ENCODE measurements around the gene KIF12. TPM values are rescaled to one million over a fixed set of nuclear protein-coding genes. Genes with fewer than 3 reads are reported as not detected.

The KIF12 gene
- total and polyA plus RNA-seq, 2 of the 13 experiments (the other 11 are each of a cell fraction or from before 2014, with no cell fraction given), result 1.8 to 12.5 TPM

DNA sequence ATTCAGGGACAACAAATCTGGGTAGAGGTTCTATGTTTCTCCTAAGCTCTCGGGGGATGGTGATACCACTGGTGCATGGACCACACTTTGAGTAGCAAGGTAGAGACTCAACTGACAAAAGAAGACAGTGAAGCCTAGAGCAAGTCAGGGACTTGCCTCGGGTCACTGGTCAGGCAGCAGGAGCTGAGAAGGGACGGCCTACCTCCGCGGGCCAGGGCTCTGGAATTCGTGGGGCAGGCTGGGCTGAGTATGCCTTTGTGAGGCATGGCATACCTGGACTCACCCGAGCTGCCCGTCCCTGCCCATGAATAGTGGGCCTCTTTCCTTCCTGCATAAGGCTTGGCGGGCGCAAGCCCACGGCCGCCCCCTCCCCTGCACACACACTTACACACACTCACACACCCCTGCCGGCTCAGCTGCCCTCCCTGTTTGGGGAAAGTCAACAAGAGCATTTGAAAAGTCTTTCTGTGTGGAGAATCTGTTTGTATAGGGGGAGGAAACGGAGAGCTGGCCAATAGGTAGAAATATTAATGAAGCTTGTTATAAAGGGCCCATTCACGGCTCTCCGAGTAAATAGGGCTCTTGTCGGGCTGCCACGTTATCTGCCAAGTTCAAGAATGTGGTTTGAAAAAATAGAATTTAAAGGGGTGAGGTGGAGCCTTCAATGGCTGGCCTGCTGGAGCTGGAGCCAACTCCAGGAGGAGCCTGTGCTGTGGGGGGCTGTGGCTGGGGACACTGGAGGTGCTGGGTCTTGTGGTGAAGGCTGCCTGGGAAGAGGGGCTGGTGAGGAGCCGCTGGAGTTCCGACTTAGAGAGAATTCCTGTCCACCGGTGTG lies 19.1 kb upstream of the KIF12 start (continued):
- TF ChIP-seq, protein P1, sequence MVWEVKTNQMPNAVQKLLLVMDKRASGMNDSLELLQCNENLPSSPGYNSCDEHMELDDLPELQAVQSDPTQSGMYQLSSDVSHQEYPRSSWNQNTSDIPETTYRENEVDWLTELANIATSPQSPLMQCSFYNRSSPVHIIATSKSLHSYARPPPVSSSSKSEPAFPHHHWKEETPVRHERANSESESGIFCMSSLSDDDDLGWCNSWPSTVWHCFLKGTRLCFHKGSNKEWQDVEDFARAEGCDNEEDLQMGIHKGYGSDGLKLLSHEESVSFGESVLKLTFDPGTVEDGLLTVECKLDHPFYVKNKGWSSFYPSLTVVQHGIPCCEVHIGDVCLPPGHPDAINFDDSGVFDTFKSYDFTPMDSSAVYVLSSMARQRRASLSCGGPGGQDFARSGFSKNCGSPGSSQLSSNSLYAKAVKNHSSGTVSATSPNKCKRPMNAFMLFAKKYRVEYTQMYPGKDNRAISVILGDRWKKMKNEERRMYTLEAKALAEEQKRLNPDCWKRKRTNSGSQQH (CRISPR knock-in tag; IDR thresholded peaks at IDR 0.05; ENCODE audit: low read depth), result peak; percentile 19; the same call in 1 of the 2 replicates
- peak; percentile 32; the same call in 1 of the 2 replicates for TF ChIP-seq ZNF724P (CRISPR knock-in tag; IDR thresholded peaks at IDR 0.05; ENCODE audit: borderline replicate concordance)
- TF ChIP-seq TBX3 (IDR thresholded peaks at IDR 0.05; ENCODE audit: borderline replicate concordance), result peak; percentile 85
- no peak for TF ChIP-seq ZBTB38 (CRISPR knock-in tag; IDR thresholded peaks at IDR 0.05)
- TF ChIP-seq ZBTB3 (CRISPR knock-in tag; IDR thresholded peaks at IDR 0.05; ENCODE audit: borderline replicate concordance, low read depth), result no peak
- peak; percentile 88 for TF ChIP-seq MED1 (CRISPR knock-in tag; IDR thresholded peaks at IDR 0.05)
- peak; percentile 85 for TF ChIP-seq CREM (IDR thresholded peaks at IDR 0.05)
- TF ChIP-seq CREM (CRISPR knock-in tag; IDR thresholded peaks at IDR 0.05), result no peak
- TF ChIP-seq ZNF777 (CRISPR knock-in tag; IDR thresholded peaks at IDR 0.05), result no peak
- no peak for TF ChIP-seq ZEB1 (IDR thresholded peaks at IDR 0.05; ENCODE audit: insufficient replicate concordance, low read depth)
- TF ChIP-seq RXRA (CRISPR knock-in tag; IDR thresholded peaks at IDR 0.05), result peak; percentile 91
- TF ChIP-seq, protein P2, sequence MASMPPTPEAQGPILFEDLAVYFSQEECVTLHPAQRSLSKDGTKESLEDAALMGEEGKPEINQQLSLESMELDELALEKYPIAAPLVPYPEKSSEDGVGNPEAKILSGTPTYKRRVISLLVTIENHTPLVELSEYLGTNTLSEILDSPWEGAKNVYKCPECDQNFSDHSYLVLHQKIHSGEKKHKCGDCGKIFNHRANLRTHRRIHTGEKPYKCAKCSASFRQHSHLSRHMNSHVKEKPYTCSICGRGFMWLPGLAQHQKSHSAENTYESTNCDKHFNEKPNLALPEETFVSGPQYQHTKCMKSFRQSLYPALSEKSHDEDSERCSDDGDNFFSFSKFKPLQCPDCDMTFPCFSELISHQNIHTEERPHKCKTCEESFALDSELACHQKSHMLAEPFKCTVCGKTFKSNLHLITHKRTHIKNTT (CRISPR knock-in tag; IDR thresholded peaks at IDR 0.05), result no peak
- TF ChIP-seq, protein P3, sequence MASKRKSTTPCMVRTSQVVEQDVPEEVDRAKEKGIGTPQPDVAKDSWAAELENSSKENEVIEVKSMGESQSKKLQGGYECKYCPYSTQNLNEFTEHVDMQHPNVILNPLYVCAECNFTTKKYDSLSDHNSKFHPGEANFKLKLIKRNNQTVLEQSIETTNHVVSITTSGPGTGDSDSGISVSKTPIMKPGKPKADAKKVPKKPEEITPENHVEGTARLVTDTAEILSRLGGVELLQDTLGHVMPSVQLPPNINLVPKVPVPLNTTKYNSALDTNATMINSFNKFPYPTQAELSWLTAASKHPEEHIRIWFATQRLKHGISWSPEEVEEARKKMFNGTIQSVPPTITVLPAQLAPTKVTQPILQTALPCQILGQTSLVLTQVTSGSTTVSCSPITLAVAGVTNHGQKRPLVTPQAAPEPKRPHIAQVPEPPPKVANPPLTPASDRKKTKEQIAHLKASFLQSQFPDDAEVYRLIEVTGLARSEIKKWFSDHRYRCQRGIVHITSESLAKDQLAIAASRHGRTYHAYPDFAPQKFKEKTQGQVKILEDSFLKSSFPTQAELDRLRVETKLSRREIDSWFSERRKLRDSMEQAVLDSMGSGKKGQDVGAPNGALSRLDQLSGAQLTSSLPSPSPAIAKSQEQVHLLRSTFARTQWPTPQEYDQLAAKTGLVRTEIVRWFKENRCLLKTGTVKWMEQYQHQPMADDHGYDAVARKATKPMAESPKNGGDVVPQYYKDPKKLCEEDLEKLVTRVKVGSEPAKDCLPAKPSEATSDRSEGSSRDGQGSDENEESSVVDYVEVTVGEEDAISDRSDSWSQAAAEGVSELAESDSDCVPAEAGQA (IDR thresholded peaks at IDR 0.05; ENCODE audit: low read depth), result 0 out of 2 replicates have a peak, but pooled peaks have one; percentile 34
- TF ChIP-seq, protein P3 (CRISPR knock-in tag; IDR thresholded peaks at IDR 0.05; ENCODE audit: borderline replicate concordance), result no peak
- TF ChIP-seq FOXO1 (CRISPR knock-in tag; IDR thresholded peaks at IDR 0.05), result peak; percentile 92
- TF ChIP-seq HDAC6 (IDR thresholded peaks at IDR 0.05; ENCODE audit: low read depth, low read length), result no peak
- no peak for TF ChIP-seq CEBPB (IDR thresholded peaks at IDR 0.05; ENCODE audit: borderline replicate concordance, low read depth, low read length)
- TF ChIP-seq MIER2 (CRISPR knock-in tag; IDR thresholded peaks at IDR 0.05), result 0 out of 2 replicates have a peak, but pooled peaks have one; percentile 58
- peak; percentile 25; the same call in 1 of the 2 replicates for TF ChIP-seq ZNF333 (CRISPR knock-in tag; IDR thresholded peaks at IDR 0.05; ENCODE audit: borderline replicate concordance)
- TF ChIP-seq KDM4B (CRISPR knock-in tag; IDR thresholded peaks at IDR 0.05), result peak; percentile 88
- TF ChIP-seq ZNF234 (CRISPR knock-in tag; conservative IDR thresholded peaks at IDR 0.05), result no peak
- TF ChIP-seq HNRNPLL (IDR thresholded peaks at IDR 0.05; ENCODE audit: low read depth, low read length, poor library complexity, severe bottlenecking), result peak; percentile 87
- TF ChIP-seq ZNF501 (CRISPR knock-in tag; IDR thresholded peaks at IDR 0.05), result peak; percentile 73
